ENCODE measurements around the gene ZNF407.

GRCh38 chr18:74996996-74997395 is 399.3 kb downstream of the ZNF407 start:
- TF ChIP-seq, protein P1, sequence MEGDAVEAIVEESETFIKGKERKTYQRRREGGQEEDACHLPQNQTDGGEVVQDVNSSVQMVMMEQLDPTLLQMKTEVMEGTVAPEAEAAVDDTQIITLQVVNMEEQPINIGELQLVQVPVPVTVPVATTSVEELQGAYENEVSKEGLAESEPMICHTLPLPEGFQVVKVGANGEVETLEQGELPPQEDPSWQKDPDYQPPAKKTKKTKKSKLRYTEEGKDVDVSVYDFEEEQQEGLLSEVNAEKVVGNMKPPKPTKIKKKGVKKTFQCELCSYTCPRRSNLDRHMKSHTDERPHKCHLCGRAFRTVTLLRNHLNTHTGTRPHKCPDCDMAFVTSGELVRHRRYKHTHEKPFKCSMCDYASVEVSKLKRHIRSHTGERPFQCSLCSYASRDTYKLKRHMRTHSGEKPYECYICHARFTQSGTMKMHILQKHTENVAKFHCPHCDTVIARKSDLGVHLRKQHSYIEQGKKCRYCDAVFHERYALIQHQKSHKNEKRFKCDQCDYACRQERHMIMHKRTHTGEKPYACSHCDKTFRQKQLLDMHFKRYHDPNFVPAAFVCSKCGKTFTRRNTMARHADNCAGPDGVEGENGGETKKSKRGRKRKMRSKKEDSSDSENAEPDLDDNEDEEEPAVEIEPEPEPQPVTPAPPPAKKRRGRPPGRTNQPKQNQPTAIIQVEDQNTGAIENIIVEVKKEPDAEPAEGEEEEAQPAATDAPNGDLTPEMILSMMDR (IDR thresholded peaks at IDR 0.05), result no peak
- no peak for TF ChIP-seq POLR2A (IDR thresholded peaks at IDR 0.05)

Measured in heart left ventricle (tissue), 13 donors.